NCI-H1092 (cell line): ENCODE measurements around the gene DENND4B.
A peak's percentile ranks its signal among the peaks of the same experiment; 100 is the strongest.
"Not testable (repeated sequence)": the region's sequence is repeated elsewhere in the genome, so short reads cannot be mapped to it uniquely, and the experiment has no call there.

Source experiments
- DNase-seq: peaks from one replicate; lab custom pipeline; 2025; lab: John Stamatoyannopoulos, UW

Gene DENND4B

GRCh38 chr1:153946622-153947241 is at the start of gene DENND4B:
DENND4B (minus strand) TSS chr1:153946718; CDS start chr1:153944374, 2,344 bp downstream.
- DNase-seq = peak; percentile 65

GRCh38 chr1:153995640-153996039 is 49.1 kb upstream of the DENND4B start:
- no peak for DNase-seq

- DNase-seq = no peak
Observed at GRCh38 chr1:153995202-153995601, 48.7 kb upstream of the DENND4B start.

- DNase-seq = no peak
Observed at GRCh38 chr1:153991806-153992205, 45.3 kb upstream of the DENND4B start.

GRCh38 chr1:153991151-153991630 is 44.7 kb upstream of the DENND4B start:
- DNase-seq = no peak

- DNase-seq = peak; percentile 97
Observed at GRCh38 chr1:153990468-153991150, 44.1 kb upstream of the DENND4B start, which contains the start of gene RPS27. RPS27 (plus strand) TSS chr1:153990762; CDS start chr1:153990797, 35 bp downstream.

GRCh38 chr1:153987621-153988020 is 41.1 kb upstream of the DENND4B start:
- DNase-seq = no peak

- peak; percentile 22 for DNase-seq
Observed at GRCh38 chr1:153985941-153986761, 39.6 kb upstream of the DENND4B start, which contains the start of gene RAB13. RAB13 (minus strand) TSS chr1:153986339; CDS start chr1:153986236, 103 bp downstream.

- DNase-seq = no peak
Observed at GRCh38 chr1:153985341-153985912, 38.9 kb upstream of the DENND4B start.

- DNase-seq = no peak
Observed at GRCh38 chr1:153984123-153984894, 37.8 kb upstream of the DENND4B start.

GRCh38 chr1:153981735-153982134 is 35.2 kb upstream of the DENND4B start:
- not testable (repeated sequence) for DNase-seq

GRCh38 chr1:153979091-153979490 is 32.6 kb upstream of the DENND4B start:
- DNase-seq = not testable (repeated sequence)

- DNase-seq = no peak
Observed at GRCh38 chr1:153978274-153978909, 31.9 kb upstream of the DENND4B start.

- peak; percentile 89 for DNase-seq
Observed at GRCh38 chr1:153977250-153978240, 31.0 kb upstream of the DENND4B start, which contains the start of gene JTB. JTB (minus strand) TSS chr1:153977674; CDS start chr1:153977252, 422 bp downstream.

- no peak for DNase-seq
Observed at GRCh38 chr1:153976819-153977249, 30.3 kb upstream of the DENND4B start.

- no peak for DNase-seq
Observed at GRCh38 chr1:153973525-153973924, 27.0 kb upstream of the DENND4B start.

- no peak for DNase-seq
Observed at GRCh38 chr1:153973071-153973470, 26.6 kb upstream of the DENND4B start.

GRCh38 chr1:153970346-153970745 is 23.8 kb upstream of the DENND4B start:
- DNase-seq = no peak

GRCh38 chr1:153968972-153969371 is 22.5 kb upstream of the DENND4B start:
- DNase-seq = no peak
